ENCODE measurements around the gene SLC22A15. TPM values are rescaled to one million over a fixed set of nuclear protein-coding genes. Genes with fewer than 3 reads are reported as not detected.
"Not testable (repeated sequence)": the region's sequence is repeated elsewhere in the genome, so short reads cannot be mapped to it uniquely, and the experiment has no call there.

SLC22A15 gene
- polyA plus RNA-seq, 1 donor, result 7.1 TPM

GRCh38 chr1:116033322-116033721, 57.0 kb downstream of the SLC22A15 start:
- no peak for DNase-seq

DNA sequence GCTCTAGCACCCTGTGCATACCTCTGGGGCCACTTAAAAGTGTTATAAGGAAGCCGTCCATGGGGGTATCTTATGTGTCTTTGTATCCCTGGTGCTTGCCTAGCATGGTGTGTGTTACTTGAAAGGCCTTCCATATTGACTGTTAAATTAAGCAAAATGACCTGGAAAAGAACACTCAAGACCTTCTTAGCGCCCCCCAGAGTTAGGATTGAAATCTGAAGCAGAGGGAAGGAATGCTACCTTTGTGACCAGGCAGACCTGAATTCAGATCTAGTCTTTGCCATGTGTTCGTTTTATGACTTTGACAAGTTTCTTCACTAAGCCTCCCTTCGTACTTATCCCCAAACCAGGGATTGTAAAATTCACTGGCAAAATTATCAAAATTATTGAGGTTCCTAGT, 59.9 kb downstream of the SLC22A15 start:
- no peak for DNase-seq

DNA sequence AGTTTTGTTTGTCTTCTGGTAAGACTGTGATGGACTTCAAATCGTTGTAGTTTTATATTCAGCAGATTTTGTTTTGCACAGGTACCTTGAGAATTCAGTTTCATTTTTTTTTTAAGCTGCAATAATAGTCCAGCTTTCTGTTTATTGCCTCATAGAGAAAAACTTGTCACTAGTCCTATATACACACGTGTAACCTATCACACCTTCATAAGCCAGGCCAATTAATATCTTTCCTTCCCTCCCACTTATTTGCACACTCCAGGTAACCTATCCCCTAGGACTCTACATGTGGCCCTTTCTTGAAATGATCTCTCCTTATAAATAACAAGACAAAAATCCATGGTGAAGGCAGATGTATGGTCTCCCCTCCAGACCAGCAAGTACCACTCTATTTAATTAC, 62.4 kb downstream of the SLC22A15 start:
- no peak for DNase-seq

GRCh38 chr1:116044071-116044470, 67.8 kb downstream of the SLC22A15 start:
- no peak for DNase-seq

DNA sequence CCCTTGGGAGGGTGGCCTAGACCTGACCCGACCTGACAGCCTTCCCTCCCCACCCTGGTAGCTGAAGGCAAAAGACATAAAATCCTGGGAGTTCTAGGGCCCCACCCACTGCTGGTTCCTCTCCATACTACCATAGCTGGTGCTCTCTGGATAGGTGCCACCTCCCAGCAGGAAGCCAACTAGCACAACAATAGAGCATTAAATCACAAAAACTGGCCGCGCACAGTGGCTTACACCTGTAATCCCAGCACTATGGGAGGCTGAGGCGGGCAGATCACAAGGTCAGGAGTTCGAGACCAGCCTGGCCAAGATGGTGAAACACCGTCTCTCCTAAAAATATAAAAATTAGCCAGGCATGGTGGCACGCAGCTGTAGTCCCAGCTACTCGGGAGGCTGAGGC, 70.6 kb downstream of the SLC22A15 start:
- DNase-seq, result not testable (repeated sequence)

- not testable (repeated sequence) for DNase-seq
These were observed 75.6 kb downstream of the SLC22A15 start for GRCh38 chr1:116051896-116052295.

DNA sequence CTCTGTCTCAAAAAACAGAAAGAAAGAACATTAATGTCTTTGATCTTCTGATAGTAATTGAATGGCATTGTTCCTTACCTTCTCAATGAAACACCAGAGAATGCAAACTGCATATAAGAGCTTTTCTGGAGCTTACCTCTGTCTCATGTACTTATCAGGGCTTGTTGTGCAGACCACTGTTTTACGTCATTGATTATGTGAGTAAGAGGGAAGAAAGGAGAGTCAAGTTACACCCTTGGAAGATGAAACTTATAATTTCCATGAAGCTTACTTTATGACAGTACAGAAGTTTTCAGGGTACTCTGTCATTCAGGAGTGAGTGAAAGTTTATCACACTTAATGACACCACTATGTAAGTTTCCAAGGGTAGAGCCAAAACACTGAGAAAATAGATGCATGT, 85.9 kb downstream of the SLC22A15 start:
- no peak for DNase-seq

DNA sequence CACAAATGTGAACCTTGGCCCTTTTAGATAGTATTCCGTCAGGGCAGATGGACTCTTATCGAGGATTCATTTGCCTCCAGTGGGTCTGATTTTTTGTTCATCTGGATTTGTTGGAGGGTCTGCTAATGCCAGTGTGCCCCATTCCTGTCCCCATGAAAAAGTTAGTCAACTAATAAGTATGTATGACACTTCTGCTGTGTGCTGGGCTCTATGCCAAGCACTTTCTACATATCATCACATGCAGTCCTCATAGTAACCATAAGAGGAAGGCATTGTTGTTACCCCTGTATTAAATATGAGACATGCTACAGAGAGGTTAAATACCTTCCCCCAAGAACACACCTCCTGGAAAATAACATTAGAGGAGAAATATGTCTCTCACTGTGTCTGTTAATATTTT, 88.3 kb downstream of the SLC22A15 start:
- DNase-seq, result no peak

DNA sequence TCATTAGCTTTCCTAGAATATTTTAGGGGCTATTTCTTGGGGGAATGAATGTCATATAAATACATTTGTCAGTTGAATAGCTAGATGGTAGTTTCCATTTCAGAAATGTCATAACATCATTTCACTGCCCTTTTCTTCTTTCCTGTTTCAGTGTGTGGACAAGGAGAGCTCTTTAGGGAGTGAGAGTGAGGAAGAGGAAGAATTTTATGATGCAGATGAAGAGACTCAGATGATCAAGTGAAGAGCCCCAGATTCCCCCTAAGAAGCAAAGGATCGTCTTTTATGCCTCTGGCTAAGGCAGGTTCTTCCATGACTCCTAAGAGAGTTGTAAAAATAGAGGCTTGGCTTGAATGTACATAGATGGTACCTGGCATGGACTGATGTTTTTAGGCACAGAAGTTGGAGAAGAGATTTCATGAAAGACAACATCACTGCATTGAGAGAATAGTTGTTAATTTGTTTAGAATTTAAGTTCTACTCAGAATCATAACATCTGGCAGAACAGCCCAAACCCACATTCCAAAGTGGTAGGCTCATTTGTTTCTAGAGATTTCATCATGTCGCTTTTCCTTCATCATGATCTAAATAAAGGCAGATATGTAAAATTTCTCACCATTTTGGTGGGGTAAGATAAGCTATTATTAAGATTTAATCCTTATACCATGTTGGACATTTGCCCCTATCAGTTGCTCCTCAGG, 90.7 kb downstream of the SLC22A15 start:
- no peak for DNase-seq

- no peak for DNase-seq
These were observed 91.2 kb downstream of the SLC22A15 start for GRCh38 chr1:116067566-116067890.

GRCh38 chr1:116075575-116075974, 99.3 kb downstream of the SLC22A15 start:
- no peak for DNase-seq

GRCh38 chr1:116075990-116076389, 99.7 kb downstream of the SLC22A15 start:
- DNase-seq, result no peak

GRCh38 chr1:116076831-116077230, 100.5 kb downstream of the SLC22A15 start:
- DNase-seq, result no peak

- DNase-seq, result no peak
These were observed 102.4 kb downstream of the SLC22A15 start for GRCh38 chr1:116078699-116079223.

- DNase-seq, result no peak
These were observed 111.3 kb downstream of the SLC22A15 start for GRCh38 chr1:116087628-116088027.

- no peak for DNase-seq
These were observed 113.6 kb downstream of the SLC22A15 start for GRCh38 chr1:116089870-116090269.

DNA sequence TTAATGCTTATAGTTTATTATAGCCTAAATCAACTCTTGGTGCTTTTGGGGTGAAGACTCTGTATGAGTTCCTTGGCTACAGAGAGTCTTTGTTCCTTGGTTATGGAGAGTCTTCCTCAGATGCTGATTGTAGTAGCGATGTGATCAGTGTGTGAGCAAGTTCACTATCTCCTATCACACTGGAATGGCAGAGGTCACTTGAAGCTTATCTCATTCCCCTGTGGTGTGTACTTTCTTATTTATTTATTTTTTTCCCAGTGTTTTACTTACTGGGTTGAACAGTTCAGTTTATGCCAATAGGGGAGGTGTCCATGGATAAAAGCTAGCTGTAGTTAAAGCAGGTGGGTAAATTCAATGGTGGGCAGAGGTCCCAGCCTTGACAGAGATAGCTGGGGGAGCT, 114.8 kb downstream of the SLC22A15 start:
- DNase-seq, result no peak

DNA sequence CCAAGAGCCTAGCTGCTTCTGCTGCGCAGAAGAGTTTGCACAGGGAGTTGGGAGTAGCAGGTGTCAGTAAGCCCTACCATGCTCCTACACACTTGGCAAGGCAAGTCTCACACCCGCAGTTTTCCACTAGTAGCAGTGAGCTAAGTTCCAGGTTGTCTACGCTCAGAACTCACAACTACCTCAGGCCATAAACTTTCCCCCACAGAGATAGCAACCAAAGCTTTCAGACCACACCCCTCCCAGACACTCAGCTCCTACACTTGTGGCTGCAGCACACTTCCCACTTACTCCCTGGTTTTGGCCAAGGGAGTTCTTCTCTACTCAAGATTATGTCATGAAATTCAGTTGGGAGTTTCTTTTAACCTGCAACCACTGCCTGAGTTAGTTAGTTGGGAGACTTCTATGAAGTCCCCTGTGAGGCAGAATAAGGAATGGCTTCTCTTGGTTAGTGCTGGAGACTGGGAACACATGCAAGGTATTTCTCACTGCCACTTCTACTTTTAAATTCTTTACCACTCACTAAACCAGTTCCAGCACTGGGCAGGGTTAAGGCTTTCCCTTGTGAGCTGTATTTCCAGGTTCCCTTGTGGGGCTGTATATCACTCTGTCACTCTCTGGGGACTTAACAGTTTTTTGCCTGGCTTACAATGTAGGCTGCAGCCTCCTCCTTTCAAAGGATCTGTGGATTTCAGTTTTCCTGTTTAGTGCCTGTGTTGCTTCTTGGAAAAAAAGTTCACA, 116.6 kb downstream of the SLC22A15 start:
- no peak for DNase-seq

DNA sequence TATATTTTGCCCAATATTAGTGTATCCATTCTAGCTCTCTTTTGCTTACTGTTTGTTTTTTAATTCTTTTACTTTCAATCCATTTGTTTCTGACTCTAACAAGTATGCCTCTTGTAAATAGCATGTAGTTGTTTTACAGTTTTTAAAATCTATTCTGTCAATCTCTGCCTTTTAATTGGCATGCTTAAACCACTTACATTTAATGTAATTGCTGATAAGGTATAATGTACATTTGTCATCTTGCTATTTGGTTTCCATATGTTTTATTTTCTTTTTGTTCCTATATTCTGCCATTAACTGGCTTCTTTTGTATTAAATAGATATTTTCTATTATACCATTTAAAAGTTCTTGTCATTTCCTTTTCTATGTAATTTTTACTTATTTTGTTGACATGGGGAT, 118.7 kb downstream of the SLC22A15 start:
- no peak for DNase-seq

GRCh38 chr1:116096013-116096618, 119.8 kb downstream of the SLC22A15 start:
- no peak for DNase-seq

DNA sequence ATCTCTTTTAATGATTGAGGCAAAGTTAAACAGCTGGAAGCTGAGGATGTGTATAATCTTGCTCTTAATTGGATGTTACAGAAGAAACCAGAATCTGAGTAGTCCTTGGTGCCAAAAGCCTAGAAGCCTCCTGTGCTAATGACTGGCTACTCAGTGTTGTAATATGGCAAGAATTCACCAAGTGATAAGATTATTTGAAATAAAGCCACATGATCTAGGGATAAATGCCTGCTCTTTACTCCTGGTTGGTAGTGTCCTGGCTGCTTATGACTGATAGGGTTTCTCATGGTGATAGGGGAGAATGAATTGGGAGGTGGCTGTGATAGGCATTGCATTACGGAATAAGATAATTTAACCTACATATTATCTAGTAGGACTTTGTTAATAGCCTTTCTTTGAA, 121.3 kb downstream of the SLC22A15 start:
- DNase-seq, result no peak

GRCh38 chr1:116099379-116099778, 123.1 kb downstream of the SLC22A15 start:
- no peak for DNase-seq

GRCh38 chr1:116099919-116100318, 123.6 kb downstream of the SLC22A15 start:
- DNase-seq, result no peak
